BJ (cell line): ENCODE measurements around the gene HABP2. TPM values are rescaled to one million over a fixed set of nuclear protein-coding genes. Genes with fewer than 3 reads are reported as not detected.

Experiments used
- CTCF ChIA-PET: fragments of 350-600 bp; formaldehyde crosslinking; extraction: SDS; loops from one replicate; lab custom pipeline; 2021; ENCODE audit warnings: antibody characterized with exemption, inconsistent platforms; lab: Yijun Ruan, JAX
- POLR2A ChIA-PET: fragments of 300-600 bp; sonication (Branson Sonifier 250); formaldehyde crosslinking; extraction: SDS; loops from one replicate; lab custom pipeline; 2021; ENCODE audit warnings: antibody characterized with exemption; lab: Charles Lee
- DNase-seq: peaks from one replicate; pipeline ENCODE4 v3.0.0-alpha.2; 2011; ENCODE audit warnings: low read depth
- H3K27me3 ChIP-seq: 2 replicates; pipeline ENCODE4 v1.6.0; 2011; ENCODE audit warnings: low read length; ENCODE audit not compliant: control insufficient read depth, insufficient read depth
- H3K36me3 ChIP-seq: 2 replicates; pipeline ENCODE4 v1.5.1; 2011; ENCODE audit warnings: low read length; ENCODE audit not compliant: control insufficient read depth, insufficient read depth
- H3K4me3 ChIP-seq: 2 replicates; pipeline ENCODE4 v1.5.1; 2011; ENCODE audit warnings: low read depth, mild to moderate bottlenecking, control low read depth, low read length
- polyA plus RNA-seq: library from polyadenylated mRNA; depleted of rRNA; stranded (reverse); fragments of >200 nt; gene quantifications from 2 replicates; pipeline ENCODE4 v1.2.3, GENCODE V29; 2011
- TF ChIP-seq, protein P1 (sequence below): IDR thresholded peaks from 2 replicates; pipeline ENCODE4 v1.5.1; 2011; ENCODE audit warnings: low read depth, mild to moderate bottlenecking, control low read depth, inconsistent platforms, low read length, moderate library complexity; ENCODE audit not compliant: insufficient read depth

HABP2 gene
- polyA plus RNA-seq, 1 experiment, result 0.02 TPM

DNA sequence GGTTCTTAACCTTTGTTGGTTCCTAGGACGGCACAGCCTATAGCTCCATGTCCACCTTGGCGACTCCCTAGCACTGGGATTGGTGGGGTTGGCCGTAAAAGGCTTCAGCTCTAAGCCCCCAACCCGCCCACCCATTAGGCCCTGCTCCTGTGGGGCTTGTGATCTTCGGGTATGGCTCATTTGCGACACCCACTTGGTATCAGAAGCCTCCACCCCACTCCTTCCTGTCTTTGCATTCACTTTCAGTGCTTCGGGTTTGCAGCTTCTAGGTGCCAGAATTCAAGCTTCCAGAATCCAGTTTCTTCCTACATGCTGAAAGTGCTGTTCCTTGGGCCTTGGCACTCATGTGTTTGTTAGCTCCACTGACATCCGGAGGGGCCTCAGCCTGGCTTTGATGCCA, 39.5 kb downstream of the HABP2 start:
- no peak for DNase-seq
- ChIA-PET POLR2A (no interaction called here), CTCF (no interaction called here)

DNA sequence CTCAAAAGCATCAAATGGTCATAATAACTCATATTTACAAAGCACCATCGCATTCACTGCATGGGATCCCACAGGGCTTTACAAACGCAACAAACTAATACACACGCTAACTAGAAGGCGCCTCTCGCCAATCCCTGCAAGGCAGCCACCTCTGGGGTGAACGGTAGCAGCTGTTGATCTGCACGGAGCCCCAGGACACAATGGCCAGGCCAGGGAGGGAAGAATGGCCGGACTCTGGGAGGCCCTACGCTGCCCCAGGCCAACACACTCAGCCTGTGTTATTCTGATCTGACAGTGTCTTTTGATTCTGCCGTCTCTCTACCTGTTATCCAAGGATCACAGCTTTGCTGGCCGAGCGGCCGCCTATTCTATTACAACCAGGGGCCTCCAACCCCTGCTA, 41.8 kb downstream of the HABP2 start:
- ChIA-PET POLR2A (no interaction called here), CTCF (interaction anchor here (0.7 kb wide), 1 partner anchor 22 kb away, joined by 4 read pairs; no protein-coding TSS in a partner anchor)
- peaks cover 1% of the 10 kb centered on the region for H3K27me3 ChIP-seq
- H3K4me3 ChIP-seq, result no peak overlapping the region
- TF ChIP-seq, protein P1, sequence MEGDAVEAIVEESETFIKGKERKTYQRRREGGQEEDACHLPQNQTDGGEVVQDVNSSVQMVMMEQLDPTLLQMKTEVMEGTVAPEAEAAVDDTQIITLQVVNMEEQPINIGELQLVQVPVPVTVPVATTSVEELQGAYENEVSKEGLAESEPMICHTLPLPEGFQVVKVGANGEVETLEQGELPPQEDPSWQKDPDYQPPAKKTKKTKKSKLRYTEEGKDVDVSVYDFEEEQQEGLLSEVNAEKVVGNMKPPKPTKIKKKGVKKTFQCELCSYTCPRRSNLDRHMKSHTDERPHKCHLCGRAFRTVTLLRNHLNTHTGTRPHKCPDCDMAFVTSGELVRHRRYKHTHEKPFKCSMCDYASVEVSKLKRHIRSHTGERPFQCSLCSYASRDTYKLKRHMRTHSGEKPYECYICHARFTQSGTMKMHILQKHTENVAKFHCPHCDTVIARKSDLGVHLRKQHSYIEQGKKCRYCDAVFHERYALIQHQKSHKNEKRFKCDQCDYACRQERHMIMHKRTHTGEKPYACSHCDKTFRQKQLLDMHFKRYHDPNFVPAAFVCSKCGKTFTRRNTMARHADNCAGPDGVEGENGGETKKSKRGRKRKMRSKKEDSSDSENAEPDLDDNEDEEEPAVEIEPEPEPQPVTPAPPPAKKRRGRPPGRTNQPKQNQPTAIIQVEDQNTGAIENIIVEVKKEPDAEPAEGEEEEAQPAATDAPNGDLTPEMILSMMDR, result no peak
- H3K36me3 ChIP-seq, result no peaks in the 10 kb centered on the region
- DNase-seq, result no peak

More for the DNA sequence above, 39.5 kb downstream of the HABP2 start:
- TF ChIP-seq, protein P1, result no peak
- Histone ChIP-seq H3K27me3 (peaks cover 1% of the 10 kb centered on the region; the same call in 1 of the 2 replicates), H3K36me3 (no peaks in the 10 kb centered on the region), H3K4me3 (no peak overlapping the region)

DNA sequence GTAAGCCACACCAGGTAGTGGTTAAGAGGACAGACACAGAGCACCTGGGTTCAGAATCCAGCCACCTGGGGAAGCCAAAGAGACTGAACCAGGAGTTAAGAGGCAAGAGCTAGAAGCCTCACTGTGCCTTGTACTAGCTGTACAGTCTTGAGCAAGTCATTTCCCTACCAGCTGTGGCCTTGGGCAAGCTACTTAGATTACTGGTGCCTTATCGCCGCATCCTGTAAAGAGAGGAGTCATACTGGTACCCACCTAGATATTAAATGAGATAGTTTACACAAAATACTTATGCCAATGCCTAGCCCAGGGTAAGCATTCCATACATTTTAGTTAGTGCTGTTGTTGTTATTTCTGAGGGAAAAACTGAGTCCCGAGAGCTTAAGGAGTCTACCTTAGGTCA, 47.7 kb downstream of the HABP2 start:
- Histone ChIP-seq H3K4me3 (no peak overlapping the region), H3K27me3 (no peaks in the 10 kb centered on the region; the same call in none of the 2 replicates), H3K36me3 (no peaks in the 10 kb centered on the region)
- TF ChIP-seq, protein P1, result no peak
- no peak for DNase-seq
- ChIA-PET CTCF (interaction anchor here (0.6 to 1.4 kb wide), 3 partner anchors 13 to 38 kb away, joined by 3 to 4 read pairs (median 3); no protein-coding TSS in a partner anchor), POLR2A (no interaction called here)

DNA sequence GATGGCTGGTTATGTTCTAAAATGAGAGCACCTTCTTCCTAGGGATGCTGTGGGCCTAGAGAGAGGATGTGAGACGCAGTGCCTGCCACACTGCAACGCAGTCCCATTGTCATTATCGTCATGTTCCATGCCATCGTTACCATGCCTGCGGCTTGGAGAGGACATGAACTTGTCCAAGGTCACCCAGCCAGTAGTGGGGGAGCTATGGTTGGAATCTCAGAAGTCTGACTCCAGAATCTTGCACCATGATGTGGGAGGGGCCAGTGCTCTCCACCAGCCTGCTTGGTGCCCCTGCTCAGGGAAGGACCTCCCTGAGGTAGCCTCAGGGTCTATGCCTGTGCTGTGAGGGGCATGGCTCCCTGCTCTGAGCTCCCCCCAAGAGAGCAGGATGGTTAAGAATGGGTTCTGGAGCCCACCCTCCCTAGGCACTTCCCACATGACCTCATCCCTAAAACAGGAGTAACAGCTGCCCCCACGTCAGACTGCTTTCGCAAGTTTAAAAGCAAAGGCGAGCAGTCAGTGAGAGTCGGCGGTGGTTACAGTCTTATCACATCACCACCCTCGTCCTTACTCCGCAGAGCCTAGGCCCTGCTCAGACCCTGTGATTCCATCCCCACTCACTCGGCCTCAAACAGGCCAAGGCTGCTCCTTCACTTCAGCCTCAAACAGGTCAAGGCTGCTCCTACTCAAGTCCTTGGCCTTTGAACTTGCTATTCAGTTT, 50.4 kb downstream of the HABP2 start:
- ChIA-PET CTCF (no interaction called here), POLR2A (no interaction called here)
- TF ChIP-seq, protein P1, result no peak
- Histone ChIP-seq H3K27me3 (no peaks in the 10 kb centered on the region; the same call in none of the 2 replicates), H3K36me3 (no peaks in the 10 kb centered on the region), H3K4me3 (no peak overlapping the region)
- no peak for DNase-seq

DNA sequence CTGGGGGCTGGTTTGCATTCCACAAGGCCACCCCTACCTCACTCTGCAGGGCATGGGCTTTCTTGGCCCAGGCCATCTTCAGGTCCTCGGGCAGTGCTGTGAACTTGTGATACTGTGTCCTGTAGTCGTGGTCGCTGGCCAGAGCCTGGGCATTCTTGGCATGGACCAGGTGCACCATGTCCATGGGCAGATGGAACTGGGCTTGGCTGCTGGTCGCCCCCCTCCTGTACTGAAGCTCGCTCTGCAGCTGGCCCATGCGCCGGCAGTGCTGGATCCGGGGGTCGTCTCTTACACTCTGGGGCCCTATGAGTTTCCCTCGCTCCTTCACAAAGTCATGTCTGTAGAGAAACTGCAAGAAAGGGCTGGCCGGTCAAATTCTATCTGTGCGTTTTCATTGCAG, 51.7 kb downstream of the HABP2 start:
- H3K27me3 ChIP-seq, result no peaks in the 10 kb centered on the region; the same call in 1 of the 2 replicates
- TF ChIP-seq, protein P1, result no peak
- no peak for DNase-seq
- ChIA-PET CTCF (no interaction called here), POLR2A (no interaction called here)
- no peak overlapping the region for H3K4me3 ChIP-seq
- no peaks in the 10 kb centered on the region for H3K36me3 ChIP-seq
